ENCODE measurements around the gene CTNNA3. TPM values are rescaled to one million over a fixed set of nuclear protein-coding genes. Genes with fewer than 3 reads are reported as not detected.
"Not testable (repeated sequence)": the region's sequence is repeated elsewhere in the genome, so short reads cannot be mapped to it uniquely, and the experiment has no call there.

Gene CTNNA3
- total RNA-seq, 1 donor: not detected

DNA sequence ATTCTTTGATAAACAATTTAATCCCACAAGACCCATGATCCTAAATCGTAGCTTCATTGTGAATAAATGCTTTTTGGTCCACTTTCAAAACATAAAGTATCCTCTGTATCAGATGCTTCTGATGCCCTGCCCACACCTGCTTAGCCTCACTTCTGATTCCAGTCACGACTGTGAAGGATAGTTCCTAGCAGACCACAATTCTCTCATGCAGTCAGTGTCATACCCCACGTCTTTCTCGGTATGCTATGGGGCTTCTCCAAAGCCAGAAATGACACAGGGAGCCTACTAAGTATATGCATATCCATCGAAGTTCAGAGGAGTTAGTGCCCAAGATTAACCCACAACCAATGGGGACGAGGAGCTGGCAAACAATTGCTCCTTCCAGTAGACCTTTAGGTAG lies 27.6 kb upstream of the CTNNA3 start:
- H3K4me3 ChIP-seq (ENCODE audit: insufficient read depth, low read length): no peak overlapping the region
- TF ChIP-seq, protein P1, sequence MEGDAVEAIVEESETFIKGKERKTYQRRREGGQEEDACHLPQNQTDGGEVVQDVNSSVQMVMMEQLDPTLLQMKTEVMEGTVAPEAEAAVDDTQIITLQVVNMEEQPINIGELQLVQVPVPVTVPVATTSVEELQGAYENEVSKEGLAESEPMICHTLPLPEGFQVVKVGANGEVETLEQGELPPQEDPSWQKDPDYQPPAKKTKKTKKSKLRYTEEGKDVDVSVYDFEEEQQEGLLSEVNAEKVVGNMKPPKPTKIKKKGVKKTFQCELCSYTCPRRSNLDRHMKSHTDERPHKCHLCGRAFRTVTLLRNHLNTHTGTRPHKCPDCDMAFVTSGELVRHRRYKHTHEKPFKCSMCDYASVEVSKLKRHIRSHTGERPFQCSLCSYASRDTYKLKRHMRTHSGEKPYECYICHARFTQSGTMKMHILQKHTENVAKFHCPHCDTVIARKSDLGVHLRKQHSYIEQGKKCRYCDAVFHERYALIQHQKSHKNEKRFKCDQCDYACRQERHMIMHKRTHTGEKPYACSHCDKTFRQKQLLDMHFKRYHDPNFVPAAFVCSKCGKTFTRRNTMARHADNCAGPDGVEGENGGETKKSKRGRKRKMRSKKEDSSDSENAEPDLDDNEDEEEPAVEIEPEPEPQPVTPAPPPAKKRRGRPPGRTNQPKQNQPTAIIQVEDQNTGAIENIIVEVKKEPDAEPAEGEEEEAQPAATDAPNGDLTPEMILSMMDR (IDR thresholded peaks at IDR 0.05; ENCODE audit: extremely low read depth, low read depth, low read length): no peak
- no peaks in the 10 kb centered on the region for H3K79me2 ChIP-seq (ENCODE audit: insufficient read depth, low read length)
- no peak for DNase-seq (ENCODE audit: insufficient read length, low spot score, missing footprints)
- no peak overlapping the region for H3K4me2 ChIP-seq (ENCODE audit: insufficient read depth, low read length)
- no peaks in the 10 kb centered on the region for H3K9me3 ChIP-seq (ENCODE audit: low read depth, low read length)
- H3K36me3 ChIP-seq (ENCODE audit: insufficient read depth, low read length): no peaks in the 10 kb centered on the region
- no peak overlapping the region for H3K27ac ChIP-seq (ENCODE audit: low read depth, low read length)
- no peak overlapping the region for H2AFZ ChIP-seq (ENCODE audit: low read length)
- H4K20me1 ChIP-seq (ENCODE audit: insufficient read depth, low read length): no peaks in the 10 kb centered on the region
- H3K27me3 ChIP-seq (ENCODE audit: insufficient read depth, low read length): no peaks in the 10 kb centered on the region
- H3K4me1 ChIP-seq (ENCODE audit: insufficient read depth, low read length): no peaks in the 10 kb centered on the region

DNA sequence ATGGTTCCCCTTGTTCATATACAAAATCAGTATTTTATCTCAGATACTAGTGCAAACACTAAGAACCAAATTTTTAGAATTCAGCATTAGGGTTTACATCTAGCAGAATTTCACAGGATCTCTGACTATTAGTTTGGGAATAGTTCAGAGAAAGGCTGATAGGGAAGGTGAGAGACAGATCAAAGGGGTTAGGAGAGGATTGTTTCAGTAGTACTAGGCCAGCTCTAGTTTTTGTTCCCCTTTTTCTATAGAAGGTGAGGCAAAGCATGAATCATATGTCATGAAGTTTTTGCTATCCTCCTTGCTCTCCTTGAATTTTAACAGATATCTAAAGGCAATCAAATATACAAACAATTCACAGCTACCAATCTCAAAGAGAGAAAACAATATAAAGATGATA lies 26.1 kb upstream of the CTNNA3 start:
- Histone ChIP-seq H3K4me3 (ENCODE audit: insufficient read depth, low read length) (no peak overlapping the region), H3K36me3 (ENCODE audit: insufficient read depth, low read length) (no peaks in the 10 kb centered on the region), H3K27ac (ENCODE audit: low read depth, low read length) (no peak overlapping the region), H3K4me1 (ENCODE audit: insufficient read depth, low read length) (no peaks in the 10 kb centered on the region), H2AFZ (ENCODE audit: low read length) (no peak overlapping the region), H3K79me2 (ENCODE audit: insufficient read depth, low read length) (no peaks in the 10 kb centered on the region), H3K4me2 (ENCODE audit: insufficient read depth, low read length) (no peak overlapping the region), H4K20me1 (ENCODE audit: insufficient read depth, low read length) (no peaks in the 10 kb centered on the region), H3K27me3 (ENCODE audit: insufficient read depth, low read length) (no peaks in the 10 kb centered on the region), H3K9me3 (ENCODE audit: low read depth, low read length) (no peaks in the 10 kb centered on the region)
- peak; percentile 10 for DNase-seq (ENCODE audit: insufficient read length, low spot score, missing footprints)
- TF ChIP-seq, protein P1 (IDR thresholded peaks at IDR 0.05; ENCODE audit: extremely low read depth, low read depth, low read length): no peak

DNA sequence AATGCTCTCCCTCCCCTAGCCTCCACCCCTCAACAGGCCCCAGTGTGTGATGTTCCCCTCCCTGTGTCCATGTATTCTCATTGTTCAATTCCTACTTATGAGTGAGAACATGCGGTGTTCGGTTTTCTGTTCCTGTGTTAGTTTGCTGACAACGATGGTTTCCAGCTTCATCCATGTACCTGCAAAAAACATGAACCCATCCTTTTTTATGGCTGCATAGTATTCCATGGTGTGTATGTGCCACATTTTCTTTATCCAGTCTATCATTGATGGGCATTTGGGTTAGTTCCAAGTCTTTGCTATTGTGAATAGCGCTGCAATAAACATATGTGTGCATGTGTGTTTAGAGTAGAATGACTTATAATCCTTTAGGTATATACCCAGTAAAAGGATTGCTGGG lies 20.5 kb upstream of the CTNNA3 start:
- H3K27me3 ChIP-seq (ENCODE audit: insufficient read depth, low read length); DNase-seq (ENCODE audit: insufficient read length, low spot score, missing footprints); H4K20me1 ChIP-seq (ENCODE audit: insufficient read depth, low read length); H3K4me3 ChIP-seq (ENCODE audit: insufficient read depth, low read length); H3K27ac ChIP-seq (ENCODE audit: low read depth, low read length); H3K4me2 ChIP-seq (ENCODE audit: insufficient read depth, low read length); H3K9me3 ChIP-seq (ENCODE audit: low read depth, low read length); H3K4me1 ChIP-seq (ENCODE audit: insufficient read depth, low read length); H3K79me2 ChIP-seq (ENCODE audit: insufficient read depth, low read length); H3K36me3 ChIP-seq (ENCODE audit: insufficient read depth, low read length); H2AFZ ChIP-seq (ENCODE audit: low read length): not testable (repeated sequence)

DNA sequence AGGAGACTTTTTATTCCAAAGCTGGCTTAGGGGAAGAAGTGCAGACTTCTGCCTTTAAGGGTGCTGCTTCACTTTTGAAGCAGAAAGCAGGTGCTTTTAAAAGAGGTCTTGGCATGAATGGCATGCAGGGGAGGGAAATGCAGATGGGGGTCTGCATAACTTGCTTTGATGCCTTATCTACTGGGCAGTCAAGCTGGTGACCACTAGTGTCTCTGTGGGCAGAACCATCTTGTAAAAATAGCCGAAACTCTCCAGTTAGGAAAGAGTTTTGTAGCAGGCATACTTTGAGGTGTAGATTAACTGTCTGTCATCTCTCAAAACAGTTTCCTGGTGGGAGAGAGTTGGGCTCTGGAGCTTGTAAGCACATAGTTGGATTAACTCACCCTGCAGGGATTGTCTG lies 9.9 kb upstream of the CTNNA3 start:
- no peaks in the 10 kb centered on the region for H3K27me3 ChIP-seq (ENCODE audit: insufficient read depth, low read length)
- DNase-seq (ENCODE audit: insufficient read length, low spot score, missing footprints): no peak
- no peaks in the 10 kb centered on the region for H3K9me3 ChIP-seq (ENCODE audit: low read depth, low read length)
- H2AFZ ChIP-seq (ENCODE audit: low read length): no peak overlapping the region
- no peaks in the 10 kb centered on the region for H4K20me1 ChIP-seq (ENCODE audit: insufficient read depth, low read length)
- TF ChIP-seq, protein P1 (IDR thresholded peaks at IDR 0.05; ENCODE audit: extremely low read depth, low read depth, low read length): no peak
- H3K36me3 ChIP-seq (ENCODE audit: insufficient read depth, low read length): no peaks in the 10 kb centered on the region
- no peaks in the 10 kb centered on the region for H3K4me1 ChIP-seq (ENCODE audit: insufficient read depth, low read length)
- H3K79me2 ChIP-seq (ENCODE audit: insufficient read depth, low read length): no peaks in the 10 kb centered on the region
- H3K4me3 ChIP-seq (ENCODE audit: insufficient read depth, low read length): no peak overlapping the region
- no peak overlapping the region for H3K4me2 ChIP-seq (ENCODE audit: insufficient read depth, low read length)
- no peak overlapping the region for H3K27ac ChIP-seq (ENCODE audit: low read depth, low read length)

- H3K27ac ChIP-seq (ENCODE audit: low read depth, low read length); H3K4me2 ChIP-seq (ENCODE audit: insufficient read depth, low read length); H2AFZ ChIP-seq (ENCODE audit: low read length); H3K4me1 ChIP-seq (ENCODE audit: insufficient read depth, low read length); H3K9me3 ChIP-seq (ENCODE audit: low read depth, low read length); H3K79me2 ChIP-seq (ENCODE audit: insufficient read depth, low read length); H4K20me1 ChIP-seq (ENCODE audit: insufficient read depth, low read length); H3K4me3 ChIP-seq (ENCODE audit: insufficient read depth, low read length); H3K36me3 ChIP-seq (ENCODE audit: insufficient read depth, low read length); DNase-seq (ENCODE audit: insufficient read length, low spot score, missing footprints): not testable (repeated sequence)
- H3K27me3 ChIP-seq (ENCODE audit: insufficient read depth, low read length): peaks cover 11% of the 10 kb centered on the region
Observed at GRCh38 chr10:67699613-67700270, 3.7 kb upstream of the CTNNA3 start.

Data from osteoblast (primary cell).